OCI-LY1 (cell line): Measurements from ENCODE around the gene ZDHHC1.
"Not testable (repeated sequence)": the region's sequence is repeated elsewhere in the genome, so short reads cannot be mapped to it uniquely, and the experiment has no call there.

Experiments used
- H2AFZ ChIP-seq: fragments of 200-600 bp; sonication (generic), shearing (Covaris generic); 2 replicates; pipeline ENCODE4 v1.6.0; 2014; ENCODE audit warnings: antibody characterized with exemption, mild to moderate bottlenecking, low read length
- H3F3A ChIP-seq: fragments of 200-600 bp; sonication (generic), shearing (Covaris generic); 2 replicates; pipeline ENCODE4 v1.6.0; 2014; ENCODE audit warnings: mild to moderate bottlenecking, antibody characterized with exemption, low read length, moderate library complexity; ENCODE audit not compliant: insufficient read depth
- H3K27ac ChIP-seq: fragments of 200-600 bp; sonication (generic); 2 replicates; pipeline ENCODE4 v1.5.1; 2014; ENCODE audit warnings: low read length, mixed run types, mild to moderate bottlenecking, low read depth; ENCODE audit not compliant: poor library complexity, severe bottlenecking
- H3K27me3 ChIP-seq: fragments of 200-600 bp; sonication (generic); 2 replicates; pipeline ENCODE4 v1.6.0; 2014; ENCODE audit warnings: antibody characterized with exemption, mild to moderate bottlenecking, low read length, moderate library complexity; ENCODE audit not compliant: insufficient read depth
- H3K36me3 ChIP-seq: fragments of 200-600 bp; sonication (generic); 2 replicates; pipeline ENCODE4 v1.6.1; 2014; ENCODE audit warnings: mild to moderate bottlenecking, antibody characterized with exemption, low read length, moderate library complexity, mixed read lengths; ENCODE audit not compliant: insufficient read depth
- H3K4me1 ChIP-seq: fragments of 200-600 bp; sonication (generic); 2 replicates; pipeline ENCODE4 v1.5.1; 2014; ENCODE audit warnings: mild to moderate bottlenecking, low read length, moderate library complexity; ENCODE audit not compliant: insufficient read depth, severe bottlenecking
- H3K4me2 ChIP-seq: fragments of 200-600 bp; sonication (generic), shearing (Covaris generic); 2 replicates; pipeline ENCODE4 v1.6.1; 2014; ENCODE audit warnings: low read length
- H3K4me3 ChIP-seq: fragments of 200-600 bp; sonication (generic); 2 replicates; pipeline ENCODE4 v1.5.1; 2014; ENCODE audit warnings: low read length, low read depth, mild to moderate bottlenecking, mixed read lengths; ENCODE audit not compliant: poor library complexity, severe bottlenecking
- H3K79me2 ChIP-seq: fragments of 200-600 bp; shearing (Covaris generic); 2 replicates; pipeline ENCODE4 v1.6.1; 2016; ENCODE audit warnings: mixed run types, low read length, mixed read lengths; ENCODE audit not compliant: insufficient read depth
- H3K9ac ChIP-seq: fragments of 200-600 bp; sonication (generic), shearing (Covaris generic); 2 replicates; pipeline ENCODE4 v1.6.1; 2014; ENCODE audit warnings: mild to moderate bottlenecking, low read length, mixed read lengths
- H3K9me2 ChIP-seq: fragments of 200-600 bp; sonication (generic), shearing (Covaris generic); 2 replicates; pipeline ENCODE4 v1.6.1; 2014; ENCODE audit warnings: low read depth, mild to moderate bottlenecking, low read length, mixed read lengths
- H3K9me3 ChIP-seq: fragments of 200-600 bp; shearing (Covaris generic); 2 replicates; pipeline ENCODE4 v1.6.1; 2014; ENCODE audit warnings: low read length, mixed read lengths
- H4K20me1 ChIP-seq: fragments of 200-600 bp; sonication (generic), shearing (Covaris generic); 2 replicates; pipeline ENCODE4 v1.6.0; 2016; ENCODE audit warnings: mild to moderate bottlenecking, low read length; ENCODE audit not compliant: insufficient read depth
- CTCF ChIP-seq: fragments of 200-600 bp; sonication (generic), shearing (Covaris generic); IDR thresholded peaks from 2 replicates; pipeline ENCODE4 v1.5.1; 2017; ENCODE audit warnings: mild to moderate bottlenecking, antibody characterized with exemption, low read length, moderate library complexity, mixed read lengths
- EZH2 ChIP-seq: fragments of 200-600 bp; sonication (generic), shearing (Covaris generic); IDR thresholded peaks from 2 replicates; pipeline ENCODE4 v1.8.0; 2017; ENCODE audit warnings: borderline replicate concordance, mixed run types, mild to moderate bottlenecking, antibody characterized with exemption, low read length, moderate library complexity, mixed read lengths

The ZDHHC1 gene

GRCh38 chr16:67378642-67379041 is 37.6 kb downstream of the ZDHHC1 start:
- no peaks in the 10 kb centered on the region for H3K36me3 ChIP-seq
- no peaks in the 10 kb centered on the region for H3K9me2 ChIP-seq
- no peaks in the 10 kb centered on the region for H3K4me1 ChIP-seq
- H3K27ac ChIP-seq = no peak overlapping the region
- H2AFZ ChIP-seq = no peak overlapping the region
- no peak overlapping the region for H3K9ac ChIP-seq
- no peaks in the 10 kb centered on the region for H4K20me1 ChIP-seq
- H3K4me3 ChIP-seq = no peak overlapping the region
- H3K27me3 ChIP-seq = 0 out of 2 replicates have a peak, but pooled peaks cover 5% of the 10 kb centered on the region
- no peak overlapping the region for H3K4me2 ChIP-seq
- H3K79me2 ChIP-seq = no peaks in the 10 kb centered on the region
- H3F3A ChIP-seq = no peaks in the 10 kb centered on the region
- no peak for TF ChIP-seq CTCF
- no peak for TF ChIP-seq EZH2
- no peaks in the 10 kb centered on the region for H3K9me3 ChIP-seq

GRCh38 chr16:67376012-67376411 is 40.3 kb downstream of the ZDHHC1 start:
- not testable (repeated sequence) for H3K27ac ChIP-seq, H2AFZ ChIP-seq, H3K4me3 ChIP-seq, H3K27me3 ChIP-seq, H3K9me2 ChIP-seq, H3K4me2 ChIP-seq, H3K9ac ChIP-seq, H3K4me1 ChIP-seq, H3F3A ChIP-seq, H3K79me2 ChIP-seq, H3K36me3 ChIP-seq, H4K20me1 ChIP-seq, H3K9me3 ChIP-seq

- no peak overlapping the region for H2AFZ ChIP-seq
- H3F3A ChIP-seq = no peaks in the 10 kb centered on the region
- TF ChIP-seq CTCF (peak; percentile 44; the same call in 1 of the 2 replicates), EZH2 (no peak)
- no peaks in the 10 kb centered on the region for H3K9me3 ChIP-seq
- H3K4me2 ChIP-seq = no peak overlapping the region
- H3K9me2 ChIP-seq = no peaks in the 10 kb centered on the region
- peaks cover 14% of the 10 kb centered on the region; the same call in 1 of the 2 replicates for H3K27me3 ChIP-seq
- no peak overlapping the region for H3K27ac ChIP-seq
- no peak overlapping the region for H3K4me3 ChIP-seq
- H3K4me1 ChIP-seq = no peaks in the 10 kb centered on the region
- no peaks in the 10 kb centered on the region for H3K79me2 ChIP-seq
- H4K20me1 ChIP-seq = no peaks in the 10 kb centered on the region
- no peak overlapping the region for H3K9ac ChIP-seq
- H3K36me3 ChIP-seq = no peaks in the 10 kb centered on the region; the same call in 1 of the 2 replicates
These were observed 43.6 kb downstream of the ZDHHC1 start for GRCh38 chr16:67372664-67373063.

GRCh38 chr16:67370661-67371060 is 45.6 kb downstream of the ZDHHC1 start:
- Histone ChIP-seq H3K9ac (no peak overlapping the region), H3K4me1 (no peaks in the 10 kb centered on the region), H3K79me2 (no peaks in the 10 kb centered on the region), H3K4me3 (no peak overlapping the region), H3K36me3 (no peaks in the 10 kb centered on the region; the same call in 1 of the 2 replicates), H3K9me3 (no peaks in the 10 kb centered on the region), H3K9me2 (no peaks in the 10 kb centered on the region), H3K27ac (no peak overlapping the region), H4K20me1 (no peaks in the 10 kb centered on the region), H3K4me2 (no peak overlapping the region), H3K27me3 (peaks cover 9% of the 10 kb centered on the region; the same call in 1 of the 2 replicates), H2AFZ (no peak overlapping the region), H3F3A (no peaks in the 10 kb centered on the region)
- no peak for TF ChIP-seq EZH2
